Measurements from ENCODE around the gene DNER.

Gene DNER

DNA sequence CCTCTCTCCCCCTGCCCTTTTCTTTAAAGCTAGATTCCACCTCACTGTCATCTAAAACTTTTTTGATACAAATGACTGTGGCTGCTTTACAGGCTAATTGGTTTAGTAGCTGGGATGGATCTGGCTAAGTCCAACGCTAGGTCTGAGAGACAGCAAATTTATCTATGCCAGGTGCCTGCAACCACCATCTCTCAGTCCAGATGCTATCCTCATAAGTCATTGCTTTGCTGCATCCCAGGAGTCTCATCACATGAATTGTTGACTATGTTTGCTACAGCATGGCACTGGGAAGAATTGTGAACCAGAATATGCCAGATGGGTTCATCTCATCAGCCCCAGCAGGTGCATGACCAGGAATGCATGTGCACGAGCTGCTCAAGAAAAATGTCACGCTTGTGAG is 343.3 kb downstream of the DNER start:
- no peak for DNase-seq (ENCODE audit: low read depth)

DNA sequence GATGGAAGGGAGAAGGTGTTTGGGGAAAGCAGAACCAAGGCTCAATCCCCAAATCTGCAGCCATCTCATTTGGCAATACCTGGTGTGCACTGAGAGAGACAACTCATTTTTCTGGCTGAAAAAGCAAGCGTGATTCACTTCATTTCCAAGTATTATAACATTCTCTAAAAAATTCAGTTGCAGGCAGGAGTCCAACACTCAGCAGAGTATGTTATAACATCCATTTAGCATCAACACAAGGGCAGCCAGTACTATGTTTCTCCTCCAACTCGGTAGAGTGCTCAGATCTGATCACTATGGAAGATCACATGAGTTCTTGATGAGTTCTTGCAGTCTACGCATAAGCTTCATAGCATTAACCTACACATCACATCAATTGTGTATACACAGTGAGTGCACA is 343.8 kb downstream of the DNER start:
- TF ChIP-seq, protein P1, sequence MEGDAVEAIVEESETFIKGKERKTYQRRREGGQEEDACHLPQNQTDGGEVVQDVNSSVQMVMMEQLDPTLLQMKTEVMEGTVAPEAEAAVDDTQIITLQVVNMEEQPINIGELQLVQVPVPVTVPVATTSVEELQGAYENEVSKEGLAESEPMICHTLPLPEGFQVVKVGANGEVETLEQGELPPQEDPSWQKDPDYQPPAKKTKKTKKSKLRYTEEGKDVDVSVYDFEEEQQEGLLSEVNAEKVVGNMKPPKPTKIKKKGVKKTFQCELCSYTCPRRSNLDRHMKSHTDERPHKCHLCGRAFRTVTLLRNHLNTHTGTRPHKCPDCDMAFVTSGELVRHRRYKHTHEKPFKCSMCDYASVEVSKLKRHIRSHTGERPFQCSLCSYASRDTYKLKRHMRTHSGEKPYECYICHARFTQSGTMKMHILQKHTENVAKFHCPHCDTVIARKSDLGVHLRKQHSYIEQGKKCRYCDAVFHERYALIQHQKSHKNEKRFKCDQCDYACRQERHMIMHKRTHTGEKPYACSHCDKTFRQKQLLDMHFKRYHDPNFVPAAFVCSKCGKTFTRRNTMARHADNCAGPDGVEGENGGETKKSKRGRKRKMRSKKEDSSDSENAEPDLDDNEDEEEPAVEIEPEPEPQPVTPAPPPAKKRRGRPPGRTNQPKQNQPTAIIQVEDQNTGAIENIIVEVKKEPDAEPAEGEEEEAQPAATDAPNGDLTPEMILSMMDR (IDR thresholded peaks at IDR 0.05; ENCODE audit: control insufficient read depth, extremely low read depth, insufficient read depth), result no peak
- DNase-seq (ENCODE audit: low read depth), result no peak

More for the DNA sequence above, 343.3 kb downstream of the DNER start:
- TF ChIP-seq, protein P1 (IDR thresholded peaks at IDR 0.05; ENCODE audit: control insufficient read depth, extremely low read depth, insufficient read depth), result no peak
- H3K4me3 ChIP-seq (ENCODE audit: low read depth, low read length), result no peak overlapping the region

DNA sequence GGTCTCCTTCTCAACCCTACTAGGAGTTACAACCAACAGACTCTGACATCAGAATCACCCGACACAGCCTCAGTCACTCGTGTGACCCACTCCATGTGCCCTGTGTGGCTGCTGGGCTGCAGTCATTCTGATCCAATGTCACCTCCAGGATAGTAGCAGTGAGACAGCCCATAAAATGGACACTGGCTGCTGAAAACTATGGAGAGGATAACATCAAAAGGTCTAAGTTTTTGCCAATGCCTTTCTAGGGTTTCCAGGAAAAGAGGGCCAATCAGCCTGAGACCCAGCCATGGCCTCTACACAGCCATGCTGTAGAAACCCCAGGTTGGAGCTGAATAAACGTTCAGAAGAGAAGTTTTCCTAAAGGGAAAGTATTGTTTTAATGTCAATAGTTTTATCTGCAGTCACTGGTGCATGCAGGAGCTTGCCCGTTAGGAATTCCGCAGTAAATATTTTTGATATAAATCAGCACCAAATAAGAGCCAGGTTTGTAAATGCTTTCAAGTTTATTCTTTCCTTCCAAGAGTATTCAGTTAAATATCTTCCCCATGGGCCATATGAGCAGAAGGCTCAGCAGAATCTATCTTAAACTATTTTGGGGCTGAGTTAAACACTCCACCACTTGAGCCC is 351.1 kb downstream of the DNER start:
- no peak overlapping the region for H3K4me3 ChIP-seq (ENCODE audit: low read depth, low read length)
- no peak for DNase-seq (ENCODE audit: low read depth)
- TF ChIP-seq, protein P1 (IDR thresholded peaks at IDR 0.05; ENCODE audit: control insufficient read depth, extremely low read depth, insufficient read depth), result no peak

More for the DNA sequence above, 343.8 kb downstream of the DNER start:
- no peak overlapping the region for H3K4me3 ChIP-seq (ENCODE audit: low read depth, low read length)

DNA sequence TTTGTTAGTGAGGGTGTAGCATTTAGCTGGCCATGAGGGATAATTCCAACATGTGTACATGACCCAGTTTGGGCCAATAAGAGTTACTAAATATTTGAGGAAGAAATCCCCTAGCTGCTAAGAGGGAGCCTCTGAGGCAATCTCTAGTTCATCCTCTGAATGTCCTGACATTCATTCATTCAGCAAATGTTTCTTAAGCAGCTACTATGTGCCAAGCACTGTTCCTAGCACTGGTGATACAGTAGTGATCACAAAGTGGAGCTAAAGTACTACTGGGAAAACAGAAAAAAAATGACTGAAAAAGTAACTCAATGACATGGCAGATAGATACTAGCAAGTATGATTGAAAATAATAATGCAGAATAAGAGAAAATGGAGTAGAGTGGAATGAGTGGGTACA is 363.5 kb downstream of the DNER start:
- no peak for DNase-seq (ENCODE audit: low read depth)
- H3K4me3 ChIP-seq (ENCODE audit: low read depth, low read length), result no peak overlapping the region
- TF ChIP-seq, protein P1 (IDR thresholded peaks at IDR 0.05; ENCODE audit: control insufficient read depth, extremely low read depth, insufficient read depth), result no peak

DNA sequence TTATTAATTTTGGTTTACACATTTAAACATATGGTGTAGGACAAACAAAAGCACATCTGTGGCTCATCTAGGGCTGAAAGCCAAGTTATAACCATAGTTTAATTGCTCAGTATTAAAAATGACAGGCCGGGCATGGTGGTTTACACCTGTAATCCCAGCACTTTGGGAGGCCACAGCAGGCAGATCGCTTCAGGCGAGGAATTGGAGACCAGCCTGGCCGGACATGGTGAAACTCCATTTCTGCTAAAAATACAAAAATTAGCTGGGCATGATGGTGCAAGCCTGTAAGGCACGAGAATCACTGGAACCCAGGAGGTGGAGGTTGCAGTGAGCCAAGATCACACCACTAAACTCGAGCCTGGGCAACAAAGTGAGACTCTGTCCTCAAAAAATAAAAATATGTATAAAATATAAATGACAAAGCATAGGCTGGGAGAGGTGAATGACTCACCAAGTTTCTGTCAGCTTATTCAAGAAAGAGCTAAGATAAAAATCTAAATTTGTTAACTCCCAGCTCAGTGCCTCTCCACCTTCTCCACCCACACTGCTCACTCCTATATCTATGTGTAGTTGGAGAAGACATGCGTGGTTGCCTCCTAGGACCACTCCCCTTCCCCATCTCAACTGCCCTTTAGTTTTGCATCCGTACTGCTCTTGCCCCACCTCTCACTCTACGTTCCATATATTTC is 364.1 kb downstream of the DNER start:
- H3K4me3 ChIP-seq (ENCODE audit: low read depth, low read length), result no peak overlapping the region
- no peak for DNase-seq (ENCODE audit: low read depth)
- TF ChIP-seq, protein P1 (IDR thresholded peaks at IDR 0.05; ENCODE audit: control insufficient read depth, extremely low read depth, insufficient read depth), result no peak

DNA sequence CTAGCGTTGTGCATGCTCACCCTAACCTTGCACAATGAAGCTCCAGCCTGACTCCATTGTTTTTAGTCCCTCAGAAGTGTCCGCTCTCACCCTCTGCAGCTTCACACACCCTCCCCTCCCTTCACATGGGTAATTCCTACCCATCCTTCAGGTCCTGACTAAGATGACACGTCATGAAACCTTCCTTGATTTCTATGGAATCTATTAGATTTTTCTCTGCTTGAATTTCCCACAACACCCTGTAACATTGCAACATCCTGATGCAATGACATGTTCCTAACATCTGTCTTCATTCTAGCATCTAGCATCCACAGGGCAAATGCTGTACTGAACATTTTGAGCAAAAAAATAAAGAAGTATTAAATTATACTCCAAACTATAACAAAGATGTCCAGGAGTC is 366.2 kb downstream of the DNER start:
- no peak overlapping the region for H3K4me3 ChIP-seq (ENCODE audit: low read depth, low read length)
- TF ChIP-seq, protein P1 (IDR thresholded peaks at IDR 0.05; ENCODE audit: control insufficient read depth, extremely low read depth, insufficient read depth), result no peak
- DNase-seq (ENCODE audit: low read depth), result no peak

All from LNCaP clone FGC (cell line).